ENCODE data around the gene MTFR1L. TPM values are rescaled to one million over a fixed set of nuclear protein-coding genes. Genes with fewer than 3 reads are reported as not detected.

MTFR1L gene
- total and polyA plus RNA-seq, 9 of the 15 experiments (the other 6 are each of a cell fraction or from before 2014, with no cell fraction given), result 41.4 to 98.5 (median 53.7) TPM

DNA sequence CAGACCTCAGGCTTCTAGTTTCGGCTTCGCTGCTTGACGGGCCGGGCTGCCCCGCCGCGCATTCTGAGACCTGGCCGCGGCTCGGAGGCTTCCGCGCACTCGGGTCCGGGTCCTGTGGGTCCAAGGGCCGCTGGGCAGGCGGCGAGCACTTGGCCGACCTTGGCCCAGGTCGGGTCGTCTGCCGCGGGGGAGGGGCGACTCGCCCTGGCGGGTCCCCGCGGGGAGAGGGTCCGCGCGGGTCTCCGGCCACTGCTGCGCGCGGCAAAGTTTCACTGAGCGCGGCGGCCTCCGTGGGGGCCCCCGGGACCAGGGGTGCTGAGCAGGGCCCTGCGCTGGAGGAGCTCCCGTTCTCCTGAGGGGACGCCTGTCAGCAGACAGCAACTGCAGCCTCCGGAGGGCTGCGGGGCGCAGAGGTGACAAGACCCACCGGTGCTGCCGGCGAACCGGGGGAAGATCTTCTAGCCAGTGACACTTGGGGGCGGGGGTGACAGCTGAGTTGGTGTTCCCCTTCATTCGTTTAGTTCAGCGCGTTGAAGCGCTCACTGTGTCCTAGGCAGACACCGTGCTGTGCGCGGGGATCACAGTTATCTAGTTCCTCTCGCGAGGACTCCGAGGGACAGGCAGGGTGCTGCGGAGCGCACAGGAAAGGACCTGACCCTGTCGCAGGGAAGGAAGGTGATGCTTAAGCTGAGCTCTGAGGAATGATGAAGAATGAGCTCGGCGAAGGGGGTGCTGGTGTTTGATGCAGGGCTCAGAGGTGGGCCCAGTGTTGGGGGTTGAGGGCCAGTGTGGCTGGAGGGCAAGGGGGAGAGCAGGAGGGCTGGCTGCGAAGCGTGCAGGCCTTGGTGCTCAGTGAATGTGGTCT, 725 bp downstream of the MTFR1L start (continued):
- TF ChIP-seq YBX1 (IDR thresholded peaks at IDR 0.05) (no peak), ZSCAN32 (CRISPR knock-in tag; IDR thresholded peaks at IDR 0.05) (no peak), MIER1 (IDR thresholded peaks at IDR 0.05; ENCODE audit: low read depth) (no peak), BRD4 (IDR thresholded peaks at IDR 0.05) (no peak; the same call in 1 of the 2 replicates), ZSCAN29 (IDR thresholded peaks at IDR 0.05) (no peak), MECOM (CRISPR knock-in tag; IDR thresholded peaks at IDR 0.05) (no peak), PHF20 (IDR thresholded peaks at IDR 0.05; ENCODE audit: partially characterized antibody) (peak; percentile 13), ZNF24 (IDR thresholded peaks at IDR 0.05) (no peak; the same call in none of the 2 replicates), ZNF239 (CRISPR knock-in tag; IDR thresholded peaks at IDR 0.05) (no peak), ZNF253 (CRISPR knock-in tag; conservative IDR thresholded peaks at IDR 0.05) (no peak), NELFE (IDR thresholded peaks at IDR 0.05; ENCODE audit: insufficient read depth, insufficient read length) (no peak), MEF2A (IDR thresholded peaks at IDR 0.05; ENCODE audit: control insufficient read depth, low read depth, low read length) (no peak), U2AF1 (optimal IDR thresholded peaks at IDR 0.05; ENCODE audit: low read depth, low read length) (peak; percentile 72), CBFA2T2 (conservative IDR thresholded peaks at IDR 0.05) (no peak)
- TF ChIP-seq, protein P1, sequence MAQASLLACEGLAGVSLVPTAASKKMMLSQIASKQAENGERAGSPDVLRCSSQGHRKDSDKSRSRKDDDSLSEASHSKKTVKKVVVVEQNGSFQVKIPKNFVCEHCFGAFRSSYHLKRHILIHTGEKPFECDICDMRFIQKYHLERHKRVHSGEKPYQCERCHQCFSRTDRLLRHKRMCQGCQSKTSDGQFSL (CRISPR knock-in tag; IDR thresholded peaks at IDR 0.05), result no peak; the same call in 1 of the 2 replicates
- TF ChIP-seq, protein P1 (tag; IDR thresholded peaks at IDR 0.05), result no peak
- TF ChIP-seq, protein P2, sequence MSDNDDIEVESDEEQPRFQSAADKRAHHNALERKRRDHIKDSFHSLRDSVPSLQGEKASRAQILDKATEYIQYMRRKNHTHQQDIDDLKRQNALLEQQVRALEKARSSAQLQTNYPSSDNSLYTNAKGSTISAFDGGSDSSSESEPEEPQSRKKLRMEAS (CRISPR knock-in tag; IDR thresholded peaks at IDR 0.05), result no peak; the same call in 1 of the 2 replicates
- TF ChIP-seq, protein P3, sequence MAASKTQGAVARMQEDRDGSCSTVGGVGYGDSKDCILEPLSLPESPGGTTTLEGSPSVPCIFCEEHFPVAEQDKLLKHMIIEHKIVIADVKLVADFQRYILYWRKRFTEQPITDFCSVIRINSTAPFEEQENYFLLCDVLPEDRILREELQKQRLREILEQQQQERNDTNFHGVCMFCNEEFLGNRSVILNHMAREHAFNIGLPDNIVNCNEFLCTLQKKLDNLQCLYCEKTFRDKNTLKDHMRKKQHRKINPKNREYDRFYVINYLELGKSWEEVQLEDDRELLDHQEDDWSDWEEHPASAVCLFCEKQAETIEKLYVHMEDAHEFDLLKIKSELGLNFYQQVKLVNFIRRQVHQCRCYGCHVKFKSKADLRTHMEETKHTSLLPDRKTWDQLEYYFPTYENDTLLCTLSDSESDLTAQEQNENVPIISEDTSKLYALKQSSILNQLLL (CRISPR knock-in tag; IDR thresholded peaks at IDR 0.05; ENCODE audit: borderline replicate concordance), result no peak
- TF ChIP-seq, protein P4, sequence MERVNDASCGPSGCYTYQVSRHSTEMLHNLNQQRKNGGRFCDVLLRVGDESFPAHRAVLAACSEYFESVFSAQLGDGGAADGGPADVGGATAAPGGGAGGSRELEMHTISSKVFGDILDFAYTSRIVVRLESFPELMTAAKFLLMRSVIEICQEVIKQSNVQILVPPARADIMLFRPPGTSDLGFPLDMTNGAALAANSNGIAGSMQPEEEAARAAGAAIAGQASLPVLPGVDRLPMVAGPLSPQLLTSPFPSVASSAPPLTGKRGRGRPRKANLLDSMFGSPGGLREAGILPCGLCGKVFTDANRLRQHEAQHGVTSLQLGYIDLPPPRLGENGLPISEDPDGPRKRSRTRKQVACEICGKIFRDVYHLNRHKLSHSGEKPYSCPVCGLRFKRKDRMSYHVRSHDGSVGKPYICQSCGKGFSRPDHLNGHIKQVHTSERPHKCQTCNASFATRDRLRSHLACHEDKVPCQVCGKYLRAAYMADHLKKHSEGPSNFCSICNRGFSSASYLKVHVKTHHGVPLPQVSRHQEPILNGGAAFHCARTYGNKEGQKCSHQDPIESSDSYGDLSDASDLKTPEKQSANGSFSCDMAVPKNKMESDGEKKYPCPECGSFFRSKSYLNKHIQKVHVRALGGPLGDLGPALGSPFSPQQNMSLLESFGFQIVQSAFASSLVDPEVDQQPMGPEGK (CRISPR knock-in tag; IDR thresholded peaks at IDR 0.05; ENCODE audit: borderline replicate concordance), result no peak
- TF ChIP-seq, protein P5, sequence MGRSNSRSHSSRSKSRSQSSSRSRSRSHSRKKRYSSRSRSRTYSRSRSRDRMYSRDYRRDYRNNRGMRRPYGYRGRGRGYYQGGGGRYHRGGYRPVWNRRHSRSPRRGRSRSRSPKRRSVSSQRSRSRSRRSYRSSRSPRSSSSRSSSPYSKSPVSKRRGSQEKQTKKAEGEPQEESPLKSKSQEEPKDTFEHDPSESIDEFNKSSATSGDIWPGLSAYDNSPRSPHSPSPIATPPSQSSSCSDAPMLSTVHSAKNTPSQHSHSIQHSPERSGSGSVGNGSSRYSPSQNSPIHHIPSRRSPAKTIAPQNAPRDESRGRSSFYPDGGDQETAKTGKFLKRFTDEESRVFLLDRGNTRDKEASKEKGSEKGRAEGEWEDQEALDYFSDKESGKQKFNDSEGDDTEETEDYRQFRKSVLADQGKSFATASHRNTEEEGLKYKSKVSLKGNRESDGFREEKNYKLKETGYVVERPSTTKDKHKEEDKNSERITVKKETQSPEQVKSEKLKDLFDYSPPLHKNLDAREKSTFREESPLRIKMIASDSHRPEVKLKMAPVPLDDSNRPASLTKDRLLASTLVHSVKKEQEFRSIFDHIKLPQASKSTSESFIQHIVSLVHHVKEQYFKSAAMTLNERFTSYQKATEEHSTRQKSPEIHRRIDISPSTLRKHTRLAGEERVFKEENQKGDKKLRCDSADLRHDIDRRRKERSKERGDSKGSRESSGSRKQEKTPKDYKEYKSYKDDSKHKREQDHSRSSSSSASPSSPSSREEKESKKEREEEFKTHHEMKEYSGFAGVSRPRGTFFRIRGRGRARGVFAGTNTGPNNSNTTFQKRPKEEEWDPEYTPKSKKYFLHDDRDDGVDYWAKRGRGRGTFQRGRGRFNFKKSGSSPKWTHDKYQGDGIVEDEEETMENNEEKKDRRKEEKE (IDR thresholded peaks at IDR 0.05; ENCODE audit: borderline replicate concordance in 1 of 2, control insufficient read depth in 1 of 2, low read depth in 2 of 2, low read length in 1 of 2), result no peak
